ENCODE results near the gene CAV3.
"Not testable (repeated sequence)": the region's sequence is repeated elsewhere in the genome, so short reads cannot be mapped to it uniquely, and the experiment has no call there.

GRCh38 chr3:8691295-8691694 is 42.3 kb upstream of the CAV3 start:
- TF ChIP-seq, protein P1, sequence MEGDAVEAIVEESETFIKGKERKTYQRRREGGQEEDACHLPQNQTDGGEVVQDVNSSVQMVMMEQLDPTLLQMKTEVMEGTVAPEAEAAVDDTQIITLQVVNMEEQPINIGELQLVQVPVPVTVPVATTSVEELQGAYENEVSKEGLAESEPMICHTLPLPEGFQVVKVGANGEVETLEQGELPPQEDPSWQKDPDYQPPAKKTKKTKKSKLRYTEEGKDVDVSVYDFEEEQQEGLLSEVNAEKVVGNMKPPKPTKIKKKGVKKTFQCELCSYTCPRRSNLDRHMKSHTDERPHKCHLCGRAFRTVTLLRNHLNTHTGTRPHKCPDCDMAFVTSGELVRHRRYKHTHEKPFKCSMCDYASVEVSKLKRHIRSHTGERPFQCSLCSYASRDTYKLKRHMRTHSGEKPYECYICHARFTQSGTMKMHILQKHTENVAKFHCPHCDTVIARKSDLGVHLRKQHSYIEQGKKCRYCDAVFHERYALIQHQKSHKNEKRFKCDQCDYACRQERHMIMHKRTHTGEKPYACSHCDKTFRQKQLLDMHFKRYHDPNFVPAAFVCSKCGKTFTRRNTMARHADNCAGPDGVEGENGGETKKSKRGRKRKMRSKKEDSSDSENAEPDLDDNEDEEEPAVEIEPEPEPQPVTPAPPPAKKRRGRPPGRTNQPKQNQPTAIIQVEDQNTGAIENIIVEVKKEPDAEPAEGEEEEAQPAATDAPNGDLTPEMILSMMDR (conservative IDR thresholded peaks at IDR 0.05) = not testable (repeated sequence)
- not testable (repeated sequence) for TF ChIP-seq ZFX (IDR thresholded peaks at IDR 0.05)
